GM18951 (cell line): Measurements from ENCODE around the gene DOCK9.
"Not testable (repeated sequence)": the region's sequence is repeated elsewhere in the genome, so short reads cannot be mapped to it uniquely, and the experiment has no call there.

Experiments
- POLR2A ChIP-seq: IDR thresholded peaks from 4 replicates; pipeline ENCODE4 v1.6.1; 2011; ENCODE audit warnings: mild to moderate bottlenecking; ENCODE audit not compliant: insufficient read length, insufficient read depth; ENCODE audit errors: extremely low read depth
- in situ Hi-C: fragments of 300-500 bp; cut with MboI; formaldehyde crosslinking; loops from one replicate; pipeline ENCODE4 v1.12.0; 2022; ENCODE audit warnings: low sequenced_read_pairs, mixed read lengths, inconsistent platforms; ENCODE audit not compliant: unreplicated experiment

Gene DOCK9

GRCh38 chr13:98825659-98826058, 152.2 kb downstream of the DOCK9 start:
- in situ Hi-C loops, result loop anchor here (25.0 kb wide), 2 partner anchors 388 to 963 kb away; no protein-coding TSS in a partner anchor
- no peak for TF ChIP-seq POLR2A

GRCh38 chr13:98824376-98825160, 153.3 kb downstream of the DOCK9 start:
- no peak for TF ChIP-seq POLR2A
- in situ Hi-C loops, result loop anchor here (25.0 kb wide), 2 partner anchors 387 to 962 kb away; no protein-coding TSS in a partner anchor

GRCh38 chr13:98823442-98823841, 154.4 kb downstream of the DOCK9 start:
- in situ Hi-C loops, result no loop called here
- no peak for TF ChIP-seq POLR2A

GRCh38 chr13:98822225-98822606, 155.6 kb downstream of the DOCK9 start:
- in situ Hi-C loops, result no loop called here
- TF ChIP-seq POLR2A, result no peak

GRCh38 chr13:98821372-98822224, 156.3 kb downstream of the DOCK9 start:
- no peak for TF ChIP-seq POLR2A
- in situ Hi-C loops, result no loop called here

GRCh38 chr13:98820744-98821371, 157.0 kb downstream of the DOCK9 start:
- no peak for TF ChIP-seq POLR2A
- in situ Hi-C loops, result no loop called here

GRCh38 chr13:98820300-98820699, 157.6 kb downstream of the DOCK9 start:
- in situ Hi-C loops, result no loop called here
- no peak for TF ChIP-seq POLR2A

GRCh38 chr13:98819382-98820010, 158.4 kb downstream of the DOCK9 start:
- no peak for TF ChIP-seq POLR2A
- in situ Hi-C loops, result no loop called here

- no peak for TF ChIP-seq POLR2A
- in situ Hi-C loops, result no loop called here
Measured at GRCh38 chr13:98816406-98816805, 161.5 kb downstream of the DOCK9 start.

- in situ Hi-C loops, result no loop called here
- no peak for TF ChIP-seq POLR2A
Measured at GRCh38 chr13:98813993-98814392, 163.9 kb downstream of the DOCK9 start.

GRCh38 chr13:98812186-98812790, 165.6 kb downstream of the DOCK9 start:
- in situ Hi-C loops, result not testable (repeated sequence)

GRCh38 chr13:98810746-98811145, 167.1 kb downstream of the DOCK9 start:
- no peak for TF ChIP-seq POLR2A
- in situ Hi-C loops, result no loop called here

- TF ChIP-seq POLR2A, result no peak
Measured at GRCh38 chr13:98809345-98809777, 168.5 kb downstream of the DOCK9 start.

GRCh38 chr13:98807774-98808173, 170.1 kb downstream of the DOCK9 start:
- no peak for TF ChIP-seq POLR2A
- in situ Hi-C loops, result no loop called here

More at GRCh38 chr13:98809345-98809777, 168.5 kb downstream of the DOCK9 start:
- in situ Hi-C loops, result no loop called here
